Hematopoietic multipotent progenitor cell treated with erythropoietin and hydrocortisone succinate and interleukin-3 and kit ligand, for 6 days (in vitro differentiated cells): ENCODE measurements around the gene NPIPA7.
"Not testable (repeated sequence)": the region's sequence is repeated elsewhere in the genome, so short reads cannot be mapped to it uniquely, and the experiment has no call there.

Experiments used
- DNase-seq: peaks from one replicate; pipeline ENCODE4 v3.0.0-alpha.2; 2015

Gene NPIPA7

GRCh38 chr16:16420515-16420914 lies 41.6 kb downstream of the NPIPA7 start:
- not testable (repeated sequence) for DNase-seq

DNA sequence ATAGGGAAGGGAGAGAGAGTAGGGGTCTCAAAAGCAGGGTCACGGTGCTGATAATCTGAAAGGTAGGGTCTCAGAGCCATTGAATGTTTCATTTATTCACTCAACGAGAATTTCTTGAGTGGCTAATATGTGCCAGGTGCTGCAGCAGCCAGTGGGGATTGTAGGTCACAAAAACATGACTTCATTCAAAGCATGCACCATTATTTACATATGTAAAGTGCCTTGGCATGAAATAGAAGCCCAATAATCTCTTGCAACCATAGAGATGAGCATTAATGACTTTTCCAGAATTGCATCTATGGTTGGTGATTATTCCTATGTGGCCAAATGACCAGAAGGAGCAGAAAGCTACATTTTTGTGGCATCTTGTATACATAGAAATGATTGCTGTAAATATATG lies 46.2 kb downstream of the NPIPA7 start:
- not testable (repeated sequence) for DNase-seq

DNA sequence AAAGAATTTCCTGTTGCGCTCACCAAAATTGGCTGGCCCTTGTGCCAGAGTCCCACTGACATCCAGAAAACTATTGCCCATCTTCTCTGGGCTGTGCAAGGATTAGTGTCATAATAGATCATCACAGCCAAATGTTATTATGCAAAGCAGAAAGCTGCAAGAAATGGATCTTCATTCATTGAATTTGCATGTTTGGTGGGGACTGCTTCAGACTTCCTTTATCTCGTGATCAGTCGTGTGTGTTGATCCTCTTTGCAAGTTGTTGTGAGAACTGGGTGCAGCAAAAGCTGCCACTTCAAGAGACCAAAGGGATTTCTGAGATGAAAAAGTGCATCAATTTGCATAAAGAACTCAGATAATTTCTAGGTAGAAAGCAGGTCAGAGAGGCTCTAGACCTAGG lies 52.2 kb downstream of the NPIPA7 start:
- DNase-seq = not testable (repeated sequence)

GRCh38 chr16:16434711-16435110 lies 55.8 kb downstream of the NPIPA7 start:
- DNase-seq = not testable (repeated sequence)

- not testable (repeated sequence) for DNase-seq
Measured at GRCh38 chr16:16441401-16441800, 62.5 kb downstream of the NPIPA7 start.
